BE2C (cell line): ENCODE results near the gene FBXO22.

ENCODE experiments used
- DNase-seq: peaks from one replicate; pipeline ENCODE4 v3.0.0-alpha.2; 2020
- H3K27me3 ChIP-seq: fragments of 250-450 bp; sonication (Bioruptor Pico); 2 replicates; pipeline ENCODE4 v1.5.1; 2020; ENCODE audit warnings: mild to moderate bottlenecking
- H3K36me3 ChIP-seq: fragments of 250-450 bp; sonication (Bioruptor Pico); 2 replicates; pipeline ENCODE4 v1.5.1; 2020; ENCODE audit warnings: mild to moderate bottlenecking
- H3K4me1 ChIP-seq: fragments of 250-450 bp; sonication (Bioruptor Pico); 2 replicates; pipeline ENCODE4 v1.5.1; 2020
- H3K4me3 ChIP-seq: 2 replicates; pipeline ENCODE4 v1.5.1; 2011; ENCODE audit warnings: low read depth, low read length
- H3K9me3 ChIP-seq: fragments of 250-450 bp; sonication (Bioruptor Pico); 2 replicates; pipeline ENCODE4 v1.5.1; 2020
- CTCF ChIP-seq: IDR thresholded peaks from 2 replicates; pipeline ENCODE4 v1.5.1; 2012; ENCODE audit warnings: mild to moderate bottlenecking, low read depth, low read length

Gene FBXO22

GRCh38 chr15:75925440-75925839 lies 21.8 kb downstream of the FBXO22 start:
- Histone ChIP-seq H3K27me3 (no peaks in the 10 kb centered on the region), H3K9me3 (no peaks in the 10 kb centered on the region), H3K4me1 (no peaks in the 10 kb centered on the region), H3K36me3 (no peaks in the 10 kb centered on the region), H3K4me3 (no peak overlapping the region)
- TF ChIP-seq CTCF, result no peak
- no peak for DNase-seq

GRCh38 chr15:75926931-75927330 lies 23.3 kb downstream of the FBXO22 start:
- Histone ChIP-seq H3K9me3 (no peaks in the 10 kb centered on the region), H3K4me3 (no peak overlapping the region), H3K4me1 (no peaks in the 10 kb centered on the region), H3K36me3 (no peaks in the 10 kb centered on the region; the same call in none of the 2 replicates), H3K27me3 (no peaks in the 10 kb centered on the region)
- no peak for TF ChIP-seq CTCF
- no peak for DNase-seq

GRCh38 chr15:75927601-75928000 lies 23.9 kb downstream of the FBXO22 start:
- H3K4me3 ChIP-seq, result no peak overlapping the region
- DNase-seq, result no peak
- peaks cover 3% of the 10 kb centered on the region for H3K36me3 ChIP-seq

GRCh38 chr15:75928680-75929608 lies 25.3 kb downstream of the FBXO22 start:
- Histone ChIP-seq H3K4me3 (no peak overlapping the region), H3K27me3 (no peaks in the 10 kb centered on the region), H3K36me3 (peaks cover 9% of the 10 kb centered on the region), H3K4me1 (no peaks in the 10 kb centered on the region), H3K9me3 (no peaks in the 10 kb centered on the region)
- DNase-seq, result peak; percentile 64
- TF ChIP-seq CTCF, result peak; percentile 79

More at GRCh38 chr15:75927601-75928000, 23.9 kb downstream of the FBXO22 start:
- TF ChIP-seq CTCF, result no peak
- no peaks in the 10 kb centered on the region for H3K9me3 ChIP-seq
- no peaks in the 10 kb centered on the region for H3K27me3 ChIP-seq
- H3K4me1 ChIP-seq, result no peaks in the 10 kb centered on the region

- no peak overlapping the region for H3K4me3 ChIP-seq
- no peaks in the 10 kb centered on the region for H3K4me1 ChIP-seq
- H3K27me3 ChIP-seq, result no peaks in the 10 kb centered on the region
- DNase-seq, result no peak
- no peaks in the 10 kb centered on the region for H3K9me3 ChIP-seq
- no peak for TF ChIP-seq CTCF
- H3K36me3 ChIP-seq, result peaks cover 9% of the 10 kb centered on the region
These were observed 26.3 kb downstream of the FBXO22 start for GRCh38 chr15:75929799-75930565.

GRCh38 chr15:75930866-75931265 lies 27.2 kb downstream of the FBXO22 start:
- TF ChIP-seq CTCF, result no peak
- Histone ChIP-seq H3K9me3 (no peaks in the 10 kb centered on the region), H3K4me3 (no peak overlapping the region), H3K36me3 (peaks cover 9% of the 10 kb centered on the region), H3K4me1 (no peaks in the 10 kb centered on the region), H3K27me3 (no peaks in the 10 kb centered on the region)
- DNase-seq, result no peak
